Right renal cortex interstitium (tissue), 3 donors: ENCODE results near the gene LENG1. TPM values are rescaled to one million over a fixed set of nuclear protein-coding genes. Genes with fewer than 3 reads are reported as not detected.
"Not testable (repeated sequence)": the region's sequence is repeated elsewhere in the genome, so short reads cannot be mapped to it uniquely, and the experiment has no call there.

ENCODE experiments used
- DNase-seq, 3 donors: peaks; one replicate each; pipeline ENCODE4 v3.0.0-alpha.2; 2013; ENCODE audit warnings: low read depth in 3 of 3, low spot score in 2 of 3
- polyA plus RNA-seq, 3 donors: library from polyadenylated mRNA; unstranded; fragments of 120-200 nt; gene quantifications; one replicate each; pipeline ENCODE4 v1.2.1, GENCODE V29; 2013; ENCODE audit not compliant: insufficient read length in 3 of 3

Gene LENG1
- 1 to 10 TPM; 7.3 to 7.6 (median 7.6) TPM for polyA plus RNA-seq

DNA sequence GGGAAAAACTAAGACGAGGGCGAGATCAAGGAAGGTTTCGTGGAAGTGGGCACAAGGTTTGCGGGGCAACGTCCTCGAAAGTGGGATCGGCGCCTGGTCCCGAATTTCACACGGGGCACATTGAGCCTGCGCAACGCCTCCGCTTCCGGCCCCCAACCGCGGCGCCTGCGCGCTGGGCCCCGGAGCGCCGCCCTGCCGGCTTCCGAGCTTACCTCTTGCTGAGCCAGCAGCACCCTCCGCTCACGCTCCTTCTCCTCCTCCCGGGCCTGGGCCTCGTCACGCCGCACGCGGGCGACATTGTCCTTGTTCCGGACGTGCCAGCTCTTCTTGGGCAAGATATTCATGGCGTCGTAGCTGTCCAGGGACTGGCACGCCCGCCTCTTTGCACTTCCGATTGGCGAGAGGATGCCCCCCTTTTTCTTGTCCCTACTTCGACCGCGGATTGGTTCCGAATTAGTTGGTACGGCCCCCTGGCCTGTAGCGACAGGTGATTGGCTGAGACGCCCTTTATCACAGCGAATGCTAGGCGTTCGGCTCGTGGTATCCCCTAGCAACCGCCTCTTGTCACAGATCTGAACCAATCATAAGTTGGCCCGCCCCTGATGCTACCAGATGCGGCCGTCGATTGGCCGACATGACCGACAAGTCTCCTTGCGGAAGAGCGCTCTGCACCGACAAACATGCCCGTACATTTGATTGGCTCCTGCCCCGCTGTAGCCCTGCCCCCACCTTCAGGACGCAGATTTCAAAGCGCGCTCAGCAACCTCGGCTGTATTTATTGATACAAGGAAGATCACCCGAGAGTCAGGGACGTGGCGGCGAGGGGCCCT, at the start of gene LENG1:
LENG1 (minus strand) TSS at position 370 of the 830 bp plus-strand sequence; CDS start at position 344, 26 bp downstream.
- DNase-seq: peak; percentile 99 to 100 (median 99)

- DNase-seq: no peak
Observed at GRCh38 chr19:54208784-54209057, 49.2 kb upstream of the LENG1 start.

- no peak for DNase-seq
Observed at GRCh38 chr19:54207983-54208783, 48.7 kb upstream of the LENG1 start.

GRCh38 chr19:54207676-54207982, 48.1 kb upstream of the LENG1 start:
- no peak for DNase-seq

- not testable (repeated sequence) for DNase-seq
Observed at GRCh38 chr19:54207193-54207592, 47.7 kb upstream of the LENG1 start.

GRCh38 chr19:54206831-54207177, 47.3 kb upstream of the LENG1 start:
- DNase-seq: no peak

DNA sequence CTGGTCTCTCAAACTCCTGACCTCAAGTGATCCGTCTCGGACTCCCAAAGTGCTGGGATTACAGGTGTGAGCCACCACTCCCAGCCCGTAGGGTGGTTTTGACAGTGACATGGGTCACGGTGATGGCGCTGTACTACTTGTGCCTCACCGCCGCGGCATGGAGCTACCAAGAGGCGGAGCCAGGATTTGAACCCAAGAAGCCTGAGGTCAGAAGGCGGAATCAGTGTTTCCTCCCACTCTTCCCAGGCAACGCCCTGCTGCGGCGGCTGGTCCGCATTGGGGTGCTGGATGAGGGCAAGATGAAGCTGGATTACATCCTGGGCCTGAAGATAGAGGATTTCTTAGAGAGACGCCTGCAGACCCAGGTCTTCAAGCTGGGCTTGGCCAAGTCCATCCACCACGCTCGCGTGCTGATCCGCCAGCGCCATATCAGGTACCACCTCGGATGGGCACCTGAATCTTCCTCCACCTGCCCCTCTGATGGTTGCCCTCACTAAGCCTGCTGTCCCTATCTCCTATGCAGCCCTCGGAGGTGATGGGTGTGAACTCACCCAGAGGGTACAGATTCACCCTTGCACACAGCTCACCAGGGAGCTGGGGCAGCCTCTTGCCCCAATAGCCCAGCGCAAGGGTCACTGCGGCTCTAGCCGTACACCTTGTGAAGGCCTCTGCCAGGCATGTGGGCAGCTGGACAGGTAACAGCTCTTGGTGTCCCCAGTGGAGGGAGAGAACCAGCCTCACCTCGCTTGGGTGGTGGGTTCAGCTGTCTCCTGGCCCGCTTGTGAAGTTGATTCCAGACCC, 46.7 kb upstream of the LENG1 start:
- DNase-seq: no peak

GRCh38 chr19:54204767-54205468, 45.4 kb upstream of the LENG1 start:
- DNase-seq: no peak

DNA sequence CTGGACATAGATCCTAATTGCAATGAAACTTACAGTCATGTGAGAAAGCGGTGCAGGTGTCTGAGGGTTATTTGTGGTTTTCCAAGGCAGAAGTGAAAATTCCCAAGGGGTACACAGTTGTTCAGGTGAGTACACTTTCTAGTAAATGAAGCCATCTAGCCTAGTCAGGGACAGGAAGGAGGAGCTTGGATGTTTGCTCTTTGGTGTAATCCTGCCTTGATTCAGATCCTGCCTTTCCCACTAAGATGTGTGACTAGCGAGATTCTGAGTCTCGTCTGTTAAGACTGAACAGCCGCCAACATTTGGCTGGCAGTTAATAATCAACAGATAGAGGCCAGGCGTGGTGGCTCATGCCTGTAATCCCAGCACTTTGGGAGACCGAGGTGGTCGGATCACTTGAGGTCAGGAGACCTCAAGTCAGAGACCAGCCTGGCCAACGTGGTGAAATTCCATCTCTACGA, 43.7 kb upstream of the LENG1 start:
- DNase-seq: no peak

DNA sequence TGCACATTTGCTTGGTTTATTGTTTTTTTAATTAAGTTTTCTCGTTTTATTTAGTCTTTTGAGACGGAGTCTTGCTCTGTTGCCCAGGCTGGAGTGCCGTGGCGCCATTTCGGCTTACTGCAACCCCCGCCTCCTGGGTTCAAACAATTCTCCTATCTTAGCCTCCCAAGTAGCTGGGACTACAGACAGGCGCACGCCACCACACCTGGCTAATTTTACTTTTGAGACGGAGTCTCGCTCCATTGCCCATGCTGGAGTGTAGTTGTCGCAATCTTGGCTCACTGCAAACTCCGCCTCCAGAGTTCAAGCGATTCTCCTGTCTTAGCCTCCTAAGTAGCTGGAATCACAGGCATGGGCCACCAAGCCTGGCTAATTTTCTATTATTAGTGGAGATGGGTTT, 42.5 kb upstream of the LENG1 start:
- no peak for DNase-seq

DNA sequence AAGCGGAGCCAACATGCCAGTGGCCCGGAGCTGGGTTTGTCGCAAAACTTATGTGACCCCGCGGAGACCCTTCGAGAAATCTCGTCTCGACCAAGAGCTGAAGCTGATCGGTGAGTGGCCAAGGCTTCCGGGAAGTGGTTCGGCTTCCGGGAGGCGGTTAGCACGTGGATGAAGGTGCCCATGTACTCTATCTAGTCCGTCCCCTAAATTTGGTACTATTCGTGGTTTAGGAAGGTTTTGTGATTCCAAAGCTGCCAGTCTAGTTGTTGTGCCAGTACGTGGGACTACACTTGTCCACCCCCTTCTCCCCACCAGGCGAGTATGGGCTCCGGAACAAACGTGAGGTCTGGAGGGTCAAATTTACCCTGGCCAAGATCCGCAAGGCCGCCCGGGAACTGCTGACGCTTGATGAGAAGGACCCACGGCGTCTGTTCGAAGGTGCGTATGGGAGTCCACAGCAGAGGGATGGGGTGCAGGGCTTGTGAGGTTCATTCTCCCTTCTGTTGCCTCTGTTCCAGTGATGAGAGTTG, 41.7 kb upstream of the LENG1 start:
- DNase-seq: no peak

DNA sequence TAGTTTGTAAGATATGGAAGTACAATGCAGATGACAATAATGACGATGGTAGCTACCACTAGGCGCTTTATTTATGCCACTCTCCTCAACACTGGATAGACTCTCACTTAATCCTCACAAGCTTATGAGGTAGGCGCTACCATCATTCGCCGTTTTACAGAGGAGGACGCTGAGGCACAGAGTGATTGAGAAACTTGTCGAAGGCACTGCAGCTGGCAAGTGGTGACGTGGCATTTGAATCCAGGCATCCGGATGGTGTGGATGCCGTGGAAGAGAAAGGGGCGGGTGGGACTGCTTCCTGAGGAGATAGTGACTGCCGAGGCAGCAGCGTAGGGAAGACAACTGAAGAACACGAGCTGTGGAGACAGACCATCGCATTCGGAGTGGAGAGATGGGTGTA, 39.9 kb upstream of the LENG1 start:
- DNase-seq: no peak

DNA sequence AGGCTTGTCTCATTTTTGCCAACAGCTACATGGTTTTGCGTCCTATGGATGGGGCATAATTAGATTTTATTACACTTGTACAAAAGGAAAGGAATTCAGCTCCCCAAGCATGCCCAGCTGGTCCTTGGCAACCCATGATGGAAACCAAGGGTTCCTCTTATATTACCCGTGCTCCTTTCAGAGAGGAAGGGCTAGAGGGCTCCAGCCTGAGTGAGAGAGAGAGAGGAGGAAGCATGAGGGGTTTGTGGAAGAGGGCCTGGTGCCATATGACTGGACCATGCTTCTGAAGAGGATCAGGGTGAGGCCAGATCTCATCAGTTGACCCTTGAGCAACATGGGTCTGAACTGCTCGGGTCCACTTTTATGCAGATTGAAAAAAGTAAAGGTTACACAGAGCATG, 37.6 kb upstream of the LENG1 start:
- DNase-seq: no peak

GRCh38 chr19:54196536-54196935, 37.0 kb upstream of the LENG1 start:
- no peak for DNase-seq

- not testable (repeated sequence) for DNase-seq
Observed at GRCh38 chr19:54194463-54194862, 34.9 kb upstream of the LENG1 start.

GRCh38 chr19:54193011-54193410, 33.5 kb upstream of the LENG1 start:
- DNase-seq: no peak

- DNase-seq: no peak
Observed at GRCh38 chr19:54191811-54192453, 32.4 kb upstream of the LENG1 start.

GRCh38 chr19:54191011-54191810, 31.7 kb upstream of the LENG1 start, which contains the start of gene TSEN34:
Gene TSEN34, plus strand, starts transcription at chr19:54191308. Its CDS starts 57 bp downstream, at chr19:54191365.
- peak in 2 of 3 donors; percentile 82 to 88 for DNase-seq

DNA sequence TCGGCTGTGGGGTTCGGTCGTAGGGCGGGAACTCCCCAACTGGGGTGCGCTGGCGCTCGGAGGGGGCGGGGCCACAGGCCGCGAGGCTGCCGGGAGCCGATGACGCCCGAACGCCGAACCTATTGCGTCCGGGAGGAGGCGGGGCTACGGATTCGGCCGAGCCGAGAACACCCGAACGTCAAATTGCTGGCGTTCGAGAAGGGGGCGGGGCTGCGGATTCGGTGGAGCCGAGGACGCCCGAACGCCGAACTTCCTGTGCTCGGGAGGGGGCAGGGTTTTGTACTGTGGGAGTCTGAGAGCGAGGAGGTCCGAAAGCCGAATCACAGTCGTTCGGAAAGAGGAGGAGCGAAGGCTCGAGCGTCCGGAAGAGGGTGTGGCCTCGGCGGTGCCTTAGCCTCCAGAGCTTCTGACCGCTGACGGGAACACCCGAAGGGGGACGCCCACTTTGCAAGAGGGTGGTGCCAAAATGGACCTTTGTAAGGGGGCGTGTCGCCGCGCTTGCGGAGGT, 31.0 kb upstream of the LENG1 start:
- peak; percentile 97 to 99 (median 97) for DNase-seq
